K562 (cell line): Measurements from ENCODE around the gene MTMR12. TPM values are rescaled to one million over a fixed set of nuclear protein-coding genes. Genes with fewer than 3 reads are reported as not detected.
"Not testable (repeated sequence)": the region's sequence is repeated elsewhere in the genome, so short reads cannot be mapped to it uniquely, and the experiment has no call there.

Experiments used
- ATAC-seq: fragments of 200-7000 bp; cut with Tn5 transposase; 3 replicates; pipeline ENCODE4 v1.9.1; 2020; ENCODE audit warnings: moderate library complexity
- BruUV-seq: library from RNA; stranded (reverse); fragments of 400-500 nt; replicated peaks from 2 replicates; lab custom pipeline; 2021; lab: Mats Ljungman, UMichigan
- CTCF ChIA-PET: fragments of 300-600 bp; formaldehyde crosslinking; extraction: SDS; loops from one replicate; lab custom pipeline; 2021; ENCODE audit warnings: low intra/inter-chr PET ratio; lab: Yijun Ruan, JAX
- POLR2A ChIA-PET: fragments of 300-600, 350-650 bp; sonication (Branson Sonifier 250); formaldehyde crosslinking; extraction: SDS; loops from one replicate; lab custom pipeline; 2021; ENCODE audit warnings: antibody characterized with exemption, inconsistent platforms; lab: Yijun Ruan, JAX
- DNase-seq, 4 experiments: peaks; one replicate each; pipeline versions ENCODE4 v3.0.0 to v3.0.0-alpha.2; 2011 to 2018; ENCODE audit warnings: low spot score in 3 of 4, mixed read lengths in 3 of 4; ENCODE audit errors: extremely low read depth in 1 of 4
- FAIRE-seq: peaks from 2 replicates; lab custom pipeline; 2011; peaks lifted over from hg19 to GRCh38; lab: Jason Lieb, UNC
- H2AFZ ChIP-seq: 2 replicates; pipeline ENCODE4 v1.6.0; 2011; ENCODE audit warnings: low read depth, low read length, control low read depth, inconsistent platforms
- H3K27ac ChIP-seq: fragments of 200-600 bp; 3 replicates; pipeline ENCODE4 v1.8.0; 2011; ENCODE audit warnings: low read depth, mild to moderate bottlenecking, control low read depth, inconsistent platforms, low read length, moderate library complexity, mixed read lengths; ENCODE audit errors: extremely low read depth
- H3K27me3 ChIP-seq, 2 experiments: fragments of 300-600 bp in 1 of 2; 2 replicates in 1 of 2; 3 replicates in 1 of 2; pipeline versions ENCODE4 v1.6.0 to v1.8.0; 2011; ENCODE audit warnings: inconsistent platforms in 2 of 2, low read length in 2 of 2, mild to moderate bottlenecking in 1 of 2, mixed read lengths in 1 of 2, moderate library complexity in 1 of 2; ENCODE audit not compliant: control insufficient read depth in 2 of 2, insufficient read depth in 2 of 2
- H3K36me3 ChIP-seq: fragments of 300-600 bp; 3 replicates; pipeline ENCODE4 v1.8.0; 2011; ENCODE audit warnings: mild to moderate bottlenecking, low read length, inconsistent platforms; ENCODE audit not compliant: control insufficient read depth, insufficient read depth
- H3K4me1 ChIP-seq, 2 experiments: fragments of 200-600 bp in 1 of 2; replicated peaks in 1 of 2; 2 replicates in 1 of 2; 3 replicates in 1 of 2; pipeline versions ENCODE4 v1.5.1 to v1.8.0; 2011; ENCODE audit warnings: inconsistent platforms in 2 of 2, low read length in 2 of 2, mild to moderate bottlenecking in 1 of 2, mixed read lengths in 1 of 2, moderate library complexity in 1 of 2; ENCODE audit not compliant: control insufficient read depth in 2 of 2, insufficient read depth in 2 of 2
- H3K4me2 ChIP-seq: 2 replicates; pipeline ENCODE4 v1.6.1; 2011; ENCODE audit warnings: low read length, control low read depth, inconsistent platforms, mixed read lengths; ENCODE audit not compliant: insufficient read depth
- H3K4me3 ChIP-seq: fragments of 200-600 bp; sonication (generic), shearing (Covaris generic); 2 replicates; pipeline ENCODE4 v1.5.1; 2016; ENCODE audit warnings: control low read depth, inconsistent platforms
- H3K79me2 ChIP-seq: fragments of 200-600 bp; 3 replicates; pipeline ENCODE4 v1.8.0; 2011; ENCODE audit warnings: low read length, inconsistent platforms; ENCODE audit not compliant: control insufficient read depth, insufficient read depth
- H3K9ac ChIP-seq, 2 experiments: 2 replicates each; pipeline versions ENCODE4 v1.6.0 to v1.6.1; 2011; ENCODE audit warnings: low read depth in 2 of 2, low read length in 2 of 2, control low read depth in 1 of 2, inconsistent platforms in 1 of 2, mild to moderate bottlenecking in 1 of 2, mixed read lengths in 1 of 2; ENCODE audit not compliant: insufficient read depth in 1 of 2
- H3K9me1 ChIP-seq: one replicate; pipeline ENCODE4 v1.6.0; 2011; ENCODE audit warnings: inconsistent platforms, mild to moderate bottlenecking, low read length, moderate library complexity; ENCODE audit not compliant: control insufficient read depth, insufficient read depth
- H3K9me3 ChIP-seq: replicated peaks from 2 replicates; pipeline ENCODE4 v1.5.1; 2011; ENCODE audit warnings: low read depth, low read length, inconsistent platforms; ENCODE audit not compliant: control insufficient read depth, insufficient read depth
- H4K20me1 ChIP-seq: replicated peaks from 2 replicates; pipeline ENCODE4 v1.6.1; 2011; ENCODE audit warnings: low read length, inconsistent platforms, mixed read lengths; ENCODE audit not compliant: control insufficient read depth, insufficient read depth
- WGBS: fragments of 100-300 bp; shearing (Covaris generic); methylation state at CpG from one replicate; pipeline ENCODE4 v1.1.6; 2016; ENCODE audit warnings: low coverage, mixed read lengths; ENCODE audit not compliant: insufficient coverage; ENCODE audit errors: missing lambda C conversion rate; 5-methylcytosine and 5-hydroxymethylcytosine counted together
- in situ Hi-C: fragments of 300-500 bp; cut with MboI; formaldehyde crosslinking; loops from 4 replicates; pipeline ENCODE4 v1.15.0; 2018; ENCODE audit warnings: inconsistent platforms, mixed read lengths
- intact Hi-C: fragments of 100-400 bp; cut with micrococcal nuclease; formaldehyde crosslinking; loops from 2 replicates; pipeline ENCODE4 v1.14.2; 2022
- polyA plus RNA-seq, 8 experiments: library from polyadenylated mRNA; depleted of rRNA in 4 of 8; stranded (reverse) in 5 of 8; unstranded in 3 of 8; fragments of >200 nt; fragmentation: Nextera tagmentation in 2 of 8; fragmentation: Illumina TruSeq in 1 of 8; extraction: Ambion mirVana in 2 of 8; extraction: Trizol in 1 of 8; gene quantifications; 2 replicates each; pipeline versions ENCODE4 v1.2.1 to v1.2.3, GENCODE V29; 2011 to 2014; ENCODE audit warnings: inconsistent platforms in 1 of 8, missing spikeins in 1 of 8
- total RNA-seq, 7 experiments: library from RNA; depleted of rRNA in 6 of 7; stranded (reverse); fragments of >200 nt in 6 of 7; fragmentation: Illumina TruSeq in 2 of 7; extraction: Trizol in 2 of 7; gene quantifications; 2 replicates each; pipeline versions ENCODE4 v1.2.1 to v1.2.3, GENCODE V29; 2011 to 2021; ENCODE audit warnings: low replicate concordance in 1 of 7

Gene MTMR12
- total and polyA plus RNA-seq, 9 of the 15 experiments (the other 6 are each of a cell fraction or from before 2014, with no cell fraction given), result 4.0 to 28.7 (median 17.1) TPM

GRCh38 chr5:32290501-32290900, 22.2 kb downstream of the MTMR12 start:
- peaks cover 14% of the 10 kb centered on the region for H3K79me2 ChIP-seq
- H3K9me3 ChIP-seq, BruUV-seq, in situ Hi-C loops, H3K27ac ChIP-seq, ATAC-seq, H3K9ac ChIP-seq, H3K27me3 ChIP-seq, CTCF ChIA-PET, intact Hi-C loops, H2AFZ ChIP-seq, DNase-seq, H3K4me2 ChIP-seq, H3K4me3 ChIP-seq, H3K9me1 ChIP-seq, FAIRE-seq: not testable (repeated sequence)
- 58% methylated on average over 3 of the region's 3 CpGs for WGBS
- peaks cover 13% of the 10 kb centered on the region; the same call in 1 of the 2 replicates for H4K20me1 ChIP-seq
- H3K4me1 ChIP-seq, result peaks cover 16 to 26% of the 10 kb centered on the region in 2 experiments; a peak in 4 of 5 replicates
- H3K36me3 ChIP-seq, result peaks cover 17% of the 10 kb centered on the region; the same call in 2 of the 3 replicates
- POLR2A ChIA-PET, result interaction anchor here (0.6 kb wide), 2 partner anchors 12 to 176 kb away, joined by 3 read pairs; no protein-coding TSS in a partner anchor

- H3K4me3 ChIP-seq, H3K4me2 ChIP-seq, FAIRE-seq, CTCF ChIA-PET, in situ Hi-C loops, intact Hi-C loops, H3K27me3 ChIP-seq, H3K9me1 ChIP-seq, DNase-seq, H3K9ac ChIP-seq, H2AFZ ChIP-seq, H3K27ac ChIP-seq, H3K9me3 ChIP-seq, BruUV-seq, ATAC-seq: not testable (repeated sequence)
- Histone ChIP-seq H3K36me3 (peaks cover 12% of the 10 kb centered on the region; the same call in 1 of the 3 replicates), H4K20me1 (peaks cover 13% of the 10 kb centered on the region; the same call in 1 of the 2 replicates), H3K79me2 (peaks cover 13% of the 10 kb centered on the region), H3K4me1 (peaks cover 17 to 29% of the 10 kb centered on the region in 2 experiments; a peak in 4 of 5 replicates)
- POLR2A ChIA-PET, result interaction anchor here (0.6 kb wide), 1 partner anchor 13 kb away, joined by 3 read pairs; no protein-coding TSS in a partner anchor
- 93% methylated on average over 1 of the region's 1 CpG for WGBS
These were observed 22.8 kb downstream of the MTMR12 start for GRCh38 chr5:32289986-32290385.
